ENCODE results near the gene KRTAP3-3.
"Not testable (repeated sequence)": the region's sequence is repeated elsewhere in the genome, so short reads cannot be mapped to it uniquely, and the experiment has no call there.

KRTAP3-3 gene

DNA sequence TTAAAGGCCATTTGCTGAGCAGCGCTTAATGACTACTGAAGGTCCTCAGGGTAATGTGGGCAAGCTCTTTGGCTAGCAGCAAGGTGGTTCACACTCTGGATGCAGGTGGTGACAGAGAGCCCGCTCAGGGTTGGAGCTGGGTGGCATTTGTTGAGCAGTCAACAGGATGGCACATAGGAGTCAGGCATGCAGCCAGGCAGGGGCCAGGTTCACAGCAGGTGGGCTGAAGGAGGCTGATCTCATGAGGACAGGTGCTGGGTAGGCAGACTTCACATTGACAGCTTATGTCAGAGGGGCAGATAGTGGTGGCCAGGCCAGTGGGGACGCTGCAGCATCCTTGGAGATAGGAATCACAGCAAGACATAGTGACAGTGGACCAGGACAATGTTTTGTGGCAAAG, 10.4 kb upstream of the KRTAP3-3 start:
- no peak for DNase-seq (ENCODE audit: low read depth)

DNA sequence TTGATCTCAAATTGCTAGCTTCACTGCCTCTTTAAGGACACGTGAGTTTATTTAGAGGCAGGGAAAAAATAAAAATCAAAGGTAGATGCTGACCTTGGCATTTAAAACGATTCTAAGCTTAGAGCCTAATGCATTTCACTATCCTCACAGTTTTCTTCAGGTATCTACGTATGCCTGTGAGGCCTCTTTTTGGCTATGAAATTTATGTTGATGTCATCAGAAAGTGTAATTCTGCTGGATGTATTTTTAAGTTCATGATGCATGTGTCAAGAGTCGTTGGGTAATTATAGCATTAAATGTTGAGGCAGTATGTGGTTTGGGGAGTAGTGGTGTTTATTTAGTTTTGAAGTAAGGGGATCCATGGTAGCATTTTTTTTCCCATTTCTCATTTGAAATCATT, 10.0 kb upstream of the KRTAP3-3 start:
- no peak for DNase-seq (ENCODE audit: low read depth)

DNA sequence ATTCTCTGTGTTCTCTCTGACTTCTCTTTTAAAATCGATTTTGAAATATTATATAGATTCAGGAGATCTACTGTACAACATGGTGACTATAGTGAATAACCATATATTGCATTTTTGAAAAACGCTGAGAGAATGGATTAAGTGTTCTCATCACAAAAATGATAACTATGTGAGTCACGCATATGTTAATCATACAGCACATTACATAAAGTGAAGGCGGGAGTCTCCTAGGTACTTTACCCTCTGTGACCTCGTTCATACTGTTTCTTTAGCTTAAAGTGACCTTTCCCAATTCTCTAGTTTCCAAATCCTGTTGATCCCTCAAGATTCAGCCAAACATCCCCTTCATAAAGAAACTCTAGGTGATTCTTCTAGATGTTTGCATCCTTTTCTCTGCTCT, 8.8 kb upstream of the KRTAP3-3 start:
- DNase-seq (ENCODE audit: low read depth), result no peak

DNA sequence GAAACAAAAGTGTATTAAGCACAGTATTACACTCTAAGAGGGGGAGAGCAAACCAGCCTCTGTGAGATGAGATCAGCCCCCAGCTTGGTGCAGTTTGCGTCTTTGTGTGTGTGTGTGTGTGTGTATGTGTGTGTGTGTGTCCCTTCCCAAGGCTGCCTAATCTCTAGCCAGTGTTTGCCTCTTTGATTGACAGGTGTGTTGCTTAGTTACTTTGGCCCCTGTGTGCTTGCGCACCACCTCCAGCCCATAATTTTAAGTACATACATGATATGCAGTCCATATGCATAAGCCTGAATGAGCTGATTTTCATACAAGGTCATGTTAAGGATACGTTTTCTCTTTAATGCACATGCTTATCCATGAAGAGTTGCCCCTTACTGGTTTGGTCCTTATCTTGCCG, 7.8 kb upstream of the KRTAP3-3 start:
- DNase-seq (ENCODE audit: low read depth), result no peak

DNA sequence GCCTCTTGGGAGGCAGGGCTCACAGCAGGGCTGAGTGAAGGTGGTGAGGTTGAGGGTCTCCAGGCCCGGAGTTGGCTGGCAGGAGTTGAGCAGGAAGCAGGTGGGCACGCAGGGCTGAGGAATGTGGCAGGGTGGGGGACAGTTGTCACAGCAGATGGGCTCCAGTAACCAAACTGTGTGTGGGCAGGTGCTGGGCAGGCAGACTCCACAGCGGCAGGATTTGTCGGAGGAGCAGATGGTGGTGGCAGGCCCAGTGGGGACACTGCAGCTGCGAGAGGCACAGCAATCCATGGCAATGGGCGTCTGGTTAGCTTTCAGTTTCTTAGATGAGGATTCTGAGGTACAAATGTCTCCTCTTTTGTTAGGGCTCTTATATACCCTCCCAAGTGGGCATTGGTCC, 5.6 kb upstream of the KRTAP3-3 start, which contains the start of gene KRTAP3-2:
Gene KRTAP3-2 (minus strand): TSS at position 344 of the 400 bp plus-strand sequence. CDS start 53 bp downstream, at position 291.
- DNase-seq (ENCODE audit: low read depth), result not testable (repeated sequence)

DNA sequence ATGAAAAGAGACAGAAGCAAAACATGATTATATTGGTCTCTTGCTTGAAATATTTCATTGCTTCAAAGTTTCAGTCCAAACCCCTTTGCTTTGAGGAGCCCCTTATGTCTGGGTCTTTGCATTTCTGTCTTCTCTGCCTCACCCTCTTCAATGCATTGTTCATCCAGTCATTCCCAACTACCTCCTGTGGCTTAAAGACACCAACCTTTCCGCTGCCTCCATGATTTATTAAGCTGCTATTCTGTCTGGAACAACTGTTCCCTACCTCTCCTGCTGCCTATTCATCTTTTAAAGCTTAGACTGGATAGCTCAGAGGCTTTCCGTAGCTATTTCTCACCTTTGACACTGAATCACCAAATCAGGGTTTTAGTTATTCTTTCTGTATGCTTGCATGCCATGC, 3.4 kb upstream of the KRTAP3-3 start:
- DNase-seq (ENCODE audit: low read depth), result no peak

DNA sequence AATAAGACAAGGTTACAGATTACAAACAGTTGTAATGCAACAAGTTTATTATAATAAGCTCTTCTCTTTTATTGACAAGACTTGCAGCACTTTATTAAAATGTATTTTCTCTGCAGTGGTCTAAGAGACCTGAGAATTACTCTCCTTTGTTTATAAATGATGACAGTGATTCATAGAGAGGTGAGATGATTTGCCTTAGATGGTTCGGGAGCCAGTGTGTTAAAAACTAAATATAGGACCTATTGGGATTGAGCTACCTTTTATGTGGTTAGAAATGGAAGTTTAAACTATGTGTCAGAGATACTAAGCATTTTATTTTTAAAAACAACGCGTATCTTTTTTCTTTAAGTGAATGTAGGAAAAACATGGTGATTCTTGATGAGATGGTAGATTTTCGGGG, 2.9 kb upstream of the KRTAP3-3 start:
- no peak for DNase-seq (ENCODE audit: low read depth)

DNA sequence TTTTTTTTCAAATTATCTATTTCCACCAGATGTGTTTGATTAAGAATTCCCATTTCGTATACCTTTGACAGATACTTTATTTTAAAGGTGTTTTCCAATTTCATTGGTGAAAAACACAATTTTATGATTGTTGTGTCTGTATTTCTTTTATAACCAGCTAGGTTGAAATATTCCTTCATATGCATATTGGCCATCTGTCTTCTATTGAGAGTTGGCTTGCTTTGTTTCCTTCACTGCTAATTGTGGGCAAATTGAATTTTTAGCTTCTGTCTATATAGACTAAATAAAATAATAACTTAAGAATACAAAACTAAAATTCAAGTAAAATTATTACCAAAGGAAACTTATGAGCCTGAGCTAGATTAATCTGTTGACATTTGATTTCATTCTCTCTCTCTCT, 1.2 kb upstream of the KRTAP3-3 start:
- no peak for DNase-seq (ENCODE audit: low read depth)

DNA sequence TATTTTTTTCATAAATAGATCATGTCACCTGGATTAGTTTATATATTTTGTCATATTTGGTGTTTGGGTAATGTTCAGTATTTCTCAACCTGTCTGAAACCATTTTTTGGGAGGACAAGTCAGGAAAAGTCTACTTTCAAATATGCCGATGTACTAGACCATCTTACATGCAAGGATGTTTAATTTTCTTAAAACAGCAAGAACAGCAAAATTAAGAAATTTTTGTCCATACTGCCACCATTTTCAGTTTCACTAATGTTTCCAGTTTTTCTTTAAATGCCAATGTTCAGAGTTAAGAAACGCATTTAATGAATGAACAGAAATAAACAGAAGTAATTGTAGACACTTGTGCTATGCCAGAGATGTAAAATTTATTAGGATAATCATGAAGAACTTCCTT, 880 bp downstream of the KRTAP3-3 start:
- DNase-seq (ENCODE audit: low read depth), result no peak

DNA sequence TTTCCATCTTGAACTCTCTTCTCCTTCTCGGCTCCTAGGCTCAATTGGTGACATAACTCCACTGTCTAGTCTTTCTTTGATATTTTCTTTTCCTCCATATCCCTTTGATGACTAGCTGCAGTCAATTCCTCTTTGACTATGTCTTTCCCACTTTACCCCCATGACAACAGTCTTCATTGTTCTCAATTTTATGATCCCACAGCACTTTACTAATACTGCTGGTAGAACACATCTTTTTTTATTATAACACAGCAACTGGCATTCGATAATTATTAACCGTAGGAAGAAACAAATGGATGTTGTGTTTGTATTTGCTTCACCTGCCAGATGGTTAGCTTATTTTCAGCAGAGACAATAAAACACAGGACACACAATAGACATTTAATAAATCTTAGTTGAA, 1.3 kb downstream of the KRTAP3-3 start:
- no peak for DNase-seq (ENCODE audit: low read depth)

DNA sequence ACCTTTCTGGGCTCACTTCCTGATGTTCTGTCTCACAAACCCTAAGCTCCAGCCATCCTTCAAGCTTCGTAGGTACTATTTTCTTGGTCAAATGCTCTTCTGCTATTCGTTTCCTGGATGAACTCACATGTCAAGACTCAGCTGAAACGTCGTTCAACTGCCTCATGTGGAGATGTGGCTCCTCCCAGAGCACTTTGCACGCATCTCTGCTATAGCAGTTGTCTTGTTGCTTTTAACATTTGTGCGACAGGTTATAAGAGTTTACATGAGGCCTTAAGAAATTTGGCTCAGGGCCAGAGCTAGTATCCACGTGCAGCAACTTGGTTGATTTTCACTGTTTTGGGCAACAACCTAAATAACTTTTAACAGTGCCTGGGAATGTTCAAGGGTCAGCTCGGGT, 7.0 kb downstream of the KRTAP3-3 start:
- DNase-seq (ENCODE audit: low read depth), result no peak

DNA sequence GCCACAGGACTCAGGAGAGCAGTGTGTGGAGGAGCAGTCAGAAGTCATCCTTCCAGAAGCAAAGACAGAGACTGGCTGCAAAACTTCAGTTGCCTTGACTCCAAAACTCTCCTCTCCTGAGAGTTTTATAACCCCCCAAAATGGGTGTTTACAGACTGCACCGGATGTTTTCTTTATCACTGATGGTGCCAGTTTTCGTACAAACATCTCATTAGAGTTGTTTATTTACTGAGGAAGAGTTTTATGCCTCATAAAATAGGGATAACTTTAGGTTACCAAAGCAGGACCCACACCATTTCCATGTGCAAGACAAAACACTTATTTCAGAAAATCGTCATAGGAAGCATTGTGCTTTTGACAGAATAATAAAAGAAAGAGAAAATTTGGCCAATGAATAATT, 9.7 kb downstream of the KRTAP3-3 start, which contains the start of gene KRT40:
Gene KRT40 (minus strand): TSS at position 101 of the 400 bp plus-strand sequence. CDS start 53 bp downstream, at position 48.
- DNase-seq (ENCODE audit: low read depth), result no peak

DNA sequence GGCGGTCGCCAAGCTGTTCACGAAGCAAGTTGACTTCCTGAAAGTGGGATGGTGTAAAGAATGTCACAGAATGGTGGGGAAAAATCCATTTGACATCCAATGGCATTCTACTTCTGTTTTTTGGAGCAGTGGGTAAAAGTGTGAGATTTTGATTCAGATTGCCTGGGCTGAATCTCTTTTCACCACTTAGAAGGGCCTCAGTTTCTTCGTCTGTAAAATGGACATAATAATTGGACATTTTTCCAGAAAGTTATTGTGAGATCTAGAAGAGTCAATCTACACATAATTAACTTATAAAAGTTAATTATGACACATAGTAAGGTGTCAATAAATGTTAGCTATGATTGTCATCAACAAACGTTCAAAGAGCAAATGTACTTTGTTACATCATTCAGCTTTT, 12.8 kb downstream of the KRTAP3-3 start:
- no peak for DNase-seq (ENCODE audit: low read depth)

DNA sequence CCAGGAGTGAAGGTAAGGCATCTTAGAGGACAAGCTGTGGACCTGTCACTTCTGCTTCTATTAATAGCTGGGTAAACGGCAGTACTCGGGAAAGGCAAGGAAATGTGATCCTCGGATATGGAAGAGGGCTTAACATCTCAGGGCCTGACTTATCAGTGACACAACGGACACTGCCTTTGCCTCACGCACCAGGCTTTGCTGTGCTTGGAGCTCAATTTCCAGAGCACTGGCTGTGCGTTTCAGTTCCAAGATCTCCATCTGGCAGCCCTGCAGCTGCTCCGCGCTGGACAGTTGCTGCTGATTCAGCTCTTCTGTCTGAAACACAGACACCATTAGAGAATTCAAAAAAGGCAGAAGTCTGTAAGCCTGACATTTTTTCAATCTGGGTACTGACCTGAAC, 13.4 kb downstream of the KRTAP3-3 start:
- DNase-seq (ENCODE audit: low read depth), result peak; percentile 44

DNA sequence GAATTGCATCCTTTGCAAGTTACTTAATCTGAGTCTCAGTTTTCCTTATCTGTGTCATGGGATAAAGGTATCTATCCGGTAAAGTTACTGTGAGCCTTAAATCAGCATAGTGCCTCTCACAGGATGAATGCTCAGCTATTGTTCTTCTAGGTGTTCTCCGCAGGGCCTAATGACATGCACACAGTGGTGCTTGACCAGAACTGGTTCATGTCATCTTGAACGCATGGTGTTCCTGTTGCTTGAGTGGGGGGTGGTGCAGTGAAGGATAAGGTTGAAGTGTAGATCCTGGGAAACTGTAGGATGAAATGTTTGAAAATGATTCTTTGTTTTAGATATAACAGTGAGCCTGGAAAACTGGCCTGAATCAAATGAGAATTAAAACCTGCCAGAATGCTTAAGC, 13.8 kb downstream of the KRTAP3-3 start:
- DNase-seq (ENCODE audit: low read depth), result no peak

DNA sequence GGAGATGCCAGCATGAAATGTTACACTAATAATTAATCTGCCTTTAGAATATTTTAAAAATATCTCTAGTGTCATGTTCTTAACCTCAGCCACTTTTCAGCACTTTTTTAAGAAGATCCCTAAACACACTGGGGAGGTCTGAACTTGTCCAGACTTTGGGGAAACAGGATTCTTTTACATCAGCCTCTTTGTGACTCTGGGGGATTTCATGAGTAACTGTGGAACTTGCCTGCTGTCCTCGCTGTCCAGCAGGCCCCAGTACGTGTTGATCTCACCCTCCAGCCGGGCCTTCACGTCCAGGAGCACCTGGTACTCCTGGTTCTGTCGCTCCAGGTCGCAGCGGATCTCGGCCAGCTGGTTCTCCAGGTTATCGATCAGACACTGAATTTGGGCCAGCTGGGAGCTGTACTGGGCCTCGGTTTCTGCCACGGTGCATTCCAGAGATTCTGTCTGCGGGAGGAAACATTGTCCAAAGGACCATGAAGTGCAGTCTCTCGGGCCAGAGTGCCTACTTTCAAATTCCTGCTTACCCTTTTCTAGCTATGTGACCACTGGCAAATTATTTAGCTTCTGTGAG, 15.3 kb downstream of the KRTAP3-3 start:
- DNase-seq (ENCODE audit: low read depth), result no peak

DNA sequence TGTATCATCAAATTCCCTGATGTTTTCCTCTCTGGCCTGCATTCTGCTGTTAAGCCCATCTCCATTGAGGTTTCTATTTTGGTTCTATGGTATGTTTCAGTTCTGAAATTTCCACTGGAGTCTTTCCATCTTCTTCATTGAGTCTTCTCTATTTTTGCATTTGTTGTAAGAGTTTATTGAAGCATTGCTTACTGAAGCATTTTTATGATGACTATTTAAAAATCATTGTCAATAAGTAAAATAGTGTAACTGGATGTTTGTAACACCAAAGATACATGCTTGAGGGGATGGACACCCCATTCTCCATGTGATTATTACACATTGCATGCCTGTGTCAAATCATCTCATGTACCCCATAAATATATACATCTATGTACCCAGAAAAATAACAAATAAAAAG, 18.4 kb downstream of the KRTAP3-3 start:
- no peak for DNase-seq (ENCODE audit: low read depth)

DNA sequence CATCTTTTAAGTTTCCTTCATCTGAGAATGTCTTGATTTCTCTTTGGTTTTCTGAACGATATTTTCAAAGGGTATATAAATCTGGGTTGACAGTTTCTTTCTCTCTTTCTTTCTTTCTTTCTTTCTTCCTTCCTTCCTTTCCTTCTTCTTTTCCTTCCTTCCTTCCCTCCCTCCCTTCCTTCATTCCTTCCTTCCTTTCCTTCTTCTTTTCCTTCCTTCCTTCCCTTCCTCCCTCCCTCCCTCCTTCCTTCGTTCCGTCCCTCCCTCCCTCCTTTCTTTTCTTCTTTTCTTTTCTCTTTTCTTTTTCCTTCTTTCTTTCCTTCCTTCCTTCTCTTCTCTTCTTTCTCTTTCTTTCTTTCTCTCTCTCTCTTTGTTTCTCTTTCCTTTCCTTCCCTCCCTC, 19.6 kb downstream of the KRTAP3-3 start:
- no peak for DNase-seq (ENCODE audit: low read depth)

DNA sequence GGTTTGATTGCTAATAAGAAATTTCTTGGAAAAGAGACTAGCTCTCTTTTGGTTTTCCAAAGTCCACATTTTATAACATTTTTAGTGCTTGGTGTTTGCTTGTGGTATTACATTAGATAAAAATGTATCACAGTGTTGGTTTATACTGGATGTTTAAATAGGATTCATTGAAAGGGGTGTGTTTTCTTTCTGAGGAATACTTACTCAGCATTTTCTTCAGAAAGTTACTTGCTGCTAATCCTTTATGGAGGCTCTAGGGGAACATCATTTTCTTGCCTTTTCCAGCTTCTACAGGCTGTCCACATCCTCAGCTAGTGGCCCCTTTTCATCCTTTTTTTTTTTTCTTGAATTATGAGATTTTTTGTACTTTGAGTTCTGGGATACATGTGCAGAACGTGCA, 26.4 kb downstream of the KRTAP3-3 start:
- DNase-seq (ENCODE audit: low read depth), result no peak

DNA sequence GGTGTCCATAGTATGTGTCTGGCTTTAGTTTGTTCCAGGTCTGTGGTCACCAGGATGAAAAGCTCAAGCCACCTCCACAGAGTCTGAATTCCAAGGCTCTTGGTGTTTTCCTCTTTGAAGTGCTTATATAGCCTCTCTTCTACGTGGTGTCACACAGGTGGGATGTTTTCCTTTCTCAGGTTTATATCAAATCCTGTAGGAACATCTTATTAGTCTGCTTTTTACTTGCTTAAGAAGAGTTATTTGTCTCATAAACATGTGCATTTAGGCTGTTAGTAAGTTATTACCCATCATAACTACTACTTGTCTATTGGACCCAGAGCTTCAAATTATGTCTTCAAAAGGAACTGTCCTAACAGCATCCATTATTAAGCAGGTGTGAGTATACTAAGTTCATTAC, 27.1 kb downstream of the KRTAP3-3 start, which contains the start of gene KRT39:
Gene KRT39 (minus strand): TSS at position 101 of the 400 bp plus-strand sequence. CDS start 92 bp downstream, at position 9.
- no peak for DNase-seq (ENCODE audit: low read depth)

DNA sequence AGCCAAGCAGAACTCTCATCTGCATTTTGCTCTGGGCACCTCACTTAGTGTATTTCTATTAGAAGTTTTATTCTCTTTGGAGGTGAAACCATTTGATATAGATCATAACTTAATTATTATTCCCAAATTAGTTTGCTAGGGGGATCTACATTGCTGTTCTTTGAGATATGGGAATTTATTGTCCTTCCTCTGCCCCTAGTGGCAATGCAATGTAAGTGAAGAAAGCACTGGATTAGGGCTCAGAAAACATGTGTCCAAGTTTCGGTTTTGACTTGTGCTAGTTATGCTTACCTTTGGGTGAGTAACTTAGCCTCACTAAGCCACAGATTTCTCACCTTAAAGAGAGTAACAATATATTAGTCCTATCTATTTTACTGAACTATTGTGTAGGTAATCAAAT, 30.1 kb downstream of the KRTAP3-3 start:
- DNase-seq (ENCODE audit: low read depth), result no peak

DNA sequence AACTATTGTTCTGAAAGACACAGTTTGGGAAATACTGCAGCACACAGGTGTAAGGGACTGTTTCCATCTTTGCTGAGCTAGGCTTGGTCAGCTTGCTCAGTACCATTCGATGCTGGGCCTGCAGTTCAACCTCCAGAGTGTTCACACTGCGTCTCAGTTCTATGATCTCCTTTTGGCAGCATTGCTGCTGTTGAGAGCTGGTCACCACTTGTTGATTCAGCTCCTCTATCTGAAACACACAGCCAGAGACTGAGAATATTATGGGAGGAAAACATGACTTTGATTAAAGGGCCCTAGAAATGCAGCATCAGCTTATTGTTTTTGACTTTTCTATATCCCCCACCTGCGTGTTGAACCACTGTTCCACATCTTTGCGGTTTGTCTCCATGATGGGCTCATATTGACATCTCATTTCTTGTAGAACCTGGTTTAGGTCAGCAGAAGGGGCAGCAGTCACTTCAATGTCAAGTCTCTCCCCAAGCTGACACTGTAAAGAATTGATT, 31.9 kb downstream of the KRTAP3-3 start:
- no peak for DNase-seq (ENCODE audit: low read depth)

DNA sequence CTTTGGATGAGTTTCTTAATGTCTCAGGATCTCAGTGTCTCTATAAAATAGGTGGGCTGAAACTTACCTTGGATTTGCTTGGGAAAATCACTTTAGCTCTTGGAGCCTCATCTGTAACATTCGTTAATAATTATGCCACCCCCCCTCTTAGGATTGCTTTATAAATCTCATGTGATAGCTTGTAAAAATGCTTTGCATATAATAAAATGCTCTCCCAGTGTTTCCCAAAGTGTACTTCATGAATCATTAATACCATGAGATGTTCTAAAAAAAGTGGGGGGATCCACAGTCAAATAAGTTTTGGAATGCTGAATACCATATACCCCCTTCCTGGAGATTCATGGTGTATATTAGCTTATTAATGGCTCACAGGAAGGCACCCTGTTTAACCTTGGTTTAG, 32.4 kb downstream of the KRTAP3-3 start:
- peak; percentile 65 for DNase-seq (ENCODE audit: low read depth)

DNA sequence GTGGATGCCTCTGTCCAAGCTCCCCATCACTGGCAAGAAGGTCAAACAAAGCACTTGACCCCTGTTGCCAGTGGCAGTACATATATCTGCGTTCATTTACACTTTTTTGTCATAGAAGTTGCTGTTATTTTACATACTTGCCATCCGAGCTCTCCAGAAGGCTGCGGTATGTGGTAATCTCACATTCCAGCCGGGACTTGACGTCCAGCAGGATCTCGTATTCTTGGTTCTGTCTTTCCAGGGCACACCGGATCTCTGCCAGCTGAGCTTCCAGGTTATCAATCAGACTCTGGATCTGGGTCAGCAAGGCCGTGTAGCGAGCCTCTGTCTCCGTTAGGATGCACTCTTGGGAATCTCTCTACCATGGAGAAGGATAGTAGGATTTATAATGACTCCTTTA, 33.8 kb downstream of the KRTAP3-3 start:
- no peak for DNase-seq (ENCODE audit: low read depth)

Measured in EH (cell line).